Activated CD4-positive, alpha-beta T cell treated with anti-CD3 and anti-CD28 coated beads for 36 hours (primary cell): ENCODE measurements around the gene EFCAB8. TPM values are rescaled to one million over a fixed set of nuclear protein-coding genes. Genes with fewer than 3 reads are reported as not detected.
"Not testable (repeated sequence)": the region's sequence is repeated elsewhere in the genome, so short reads cannot be mapped to it uniquely, and the experiment has no call there.

ENCODE experiments used
- ATAC-seq: fragments of 200-7000 bp; cut with Tn5 transposase; one replicate; pipeline ENCODE4 v1.10.0; 2021; ENCODE audit warnings: mild to moderate bottlenecking, moderate library complexity
- CTCF ChIA-PET: fragments of 350-600 bp; sonication (Branson Sonifier 250); formaldehyde crosslinking; loops from one replicate; lab custom pipeline; 2021; ENCODE audit warnings: antibody characterized with exemption; lab: Charles Lee
- POLR2A ChIA-PET: fragments of 350-600 bp; sonication (Branson Sonifier 250); formaldehyde crosslinking; loops from one replicate; lab custom pipeline; 2021; ENCODE audit warnings: antibody characterized with exemption, inconsistent platforms; lab: Charles Lee
- DNase-seq: peaks from one replicate; pipeline ENCODE4 v3.0.0-alpha.2; 2020
- H3K27ac Mint-ChIP-seq: one replicate; pipeline ENCODE4 v1.8.0; 2021; ENCODE audit warnings: mixed read lengths
- H3K27me3 Mint-ChIP-seq: one replicate; pipeline ENCODE4 v1.8.0; 2021; ENCODE audit warnings: mixed read lengths
- H3K36me3 Mint-ChIP-seq: one replicate; pipeline ENCODE4 v1.8.0; 2021; ENCODE audit warnings: low read depth, mixed read lengths
- H3K4me1 Mint-ChIP-seq: one replicate; pipeline ENCODE4 v1.8.0; 2021; ENCODE audit warnings: mixed read lengths
- H3K4me3 Mint-ChIP-seq: one replicate; pipeline ENCODE4 v1.8.0; 2021; ENCODE audit warnings: mild to moderate bottlenecking, moderate library complexity, mixed read lengths
- H3K9me3 Mint-ChIP-seq: one replicate; pipeline ENCODE4 v1.8.0; 2021; ENCODE audit warnings: low read depth, mixed read lengths
- intact Hi-C, 2 experiments: fragments of 100-400 bp; cut with DNase I in 1 of 2; cut with micrococcal nuclease in 1 of 2; formaldehyde crosslinking; loops; one replicate each; pipeline versions ENCODE4 v1.14.2 to v1.15.1; 2022 to 2024; cut with DNase I, micrococcal nuclease
- total RNA-seq, 2 experiments: library from RNA; stranded (reverse); gene quantifications; one replicate each; pipeline ENCODE4 v1.2.3, GENCODE V29; 2021

Gene EFCAB8
- total RNA-seq, 2 experiments from 2014 or later, result 0.37 to 0.40 TPM

DNA sequence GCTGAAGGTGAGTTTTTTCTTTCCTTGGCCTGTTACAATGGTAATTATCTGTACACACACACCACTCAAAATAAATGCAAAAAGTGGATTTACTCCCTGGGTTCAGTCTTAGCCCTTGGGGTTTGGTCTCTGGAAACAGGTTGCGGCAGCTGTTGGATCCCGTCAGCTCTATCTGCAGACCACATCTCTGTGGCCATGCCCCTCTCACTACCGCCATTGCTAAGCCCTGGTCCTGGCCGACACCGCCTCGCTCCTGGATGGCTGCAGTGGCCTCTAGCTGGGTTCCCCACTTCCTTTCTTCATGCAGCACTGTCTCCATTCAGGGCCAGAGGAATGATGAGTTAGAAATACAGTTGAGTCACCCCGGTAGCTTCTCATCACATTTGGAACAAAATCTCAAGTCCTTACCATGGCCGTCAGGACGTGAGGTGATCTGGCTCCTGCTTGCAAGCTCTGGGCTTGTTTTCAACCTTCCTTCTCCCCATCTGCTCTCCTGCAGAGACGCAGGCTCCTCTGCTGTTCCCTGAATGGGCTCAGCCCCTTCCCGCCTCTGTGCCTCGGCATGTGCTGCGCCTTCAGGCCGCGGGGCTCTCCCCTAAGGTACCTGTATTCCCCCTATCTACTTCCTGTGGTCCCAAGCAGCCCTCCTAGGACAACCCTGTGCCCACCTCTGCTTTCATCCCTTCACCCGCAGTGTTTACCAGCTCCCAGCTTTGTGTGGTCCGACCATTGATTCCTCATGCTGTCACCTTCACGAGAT is 38.0 kb downstream of the EFCAB8 start:
- intact Hi-C loops, result loop anchor here in 1 of 2 experiments (10.0 kb wide), 1 partner anchor 222 kb away; the partner anchor contains the start of gene C20orf203
- H3K27me3 Mint-ChIP-seq, result no peaks in the 10 kb centered on the region
- no peaks in the 10 kb centered on the region for H3K9me3 Mint-ChIP-seq
- POLR2A ChIA-PET, result no interaction called here
- H3K4me3 Mint-ChIP-seq, result no peak overlapping the region
- H3K36me3 Mint-ChIP-seq, result no peaks in the 10 kb centered on the region
- ATAC-seq (no peak), DNase-seq (no peak)
- H3K27ac Mint-ChIP-seq, result no peak overlapping the region
- H3K4me1 Mint-ChIP-seq, result no peaks in the 10 kb centered on the region
- CTCF ChIA-PET, result interaction anchor here (0.9 to 1.2 kb wide), 2 partner anchors 107 to 108 kb away, joined by 3 to 4 read pairs; no protein-coding TSS in a partner anchor

DNA sequence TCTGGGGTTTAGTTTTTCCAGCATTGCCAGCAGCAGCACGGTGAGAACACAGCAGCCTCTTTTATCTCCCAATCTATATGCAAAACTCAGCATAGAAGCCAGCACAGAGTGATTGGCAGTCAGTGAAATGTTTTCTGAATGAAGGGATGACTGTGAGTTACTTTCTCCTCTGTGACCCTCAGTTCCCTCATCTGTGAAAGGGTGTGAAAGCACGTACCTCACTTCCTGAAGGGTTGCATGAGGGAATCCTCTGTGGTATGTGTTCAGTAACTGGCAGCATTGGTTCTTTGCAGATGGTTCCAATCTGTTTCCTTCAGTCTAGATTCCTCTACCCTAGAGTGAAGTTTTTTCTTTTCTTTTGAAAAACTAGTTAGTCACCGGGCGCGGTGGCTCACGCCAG is 40.0 kb downstream of the EFCAB8 start:
- ChIA-PET CTCF (no interaction called here), POLR2A (no interaction called here)
- H3K9me3 Mint-ChIP-seq, result no peaks in the 10 kb centered on the region
- H3K4me3 Mint-ChIP-seq, result no peak overlapping the region
- H3K27ac Mint-ChIP-seq, result no peak overlapping the region
- DNase-seq, result no peak
- intact Hi-C loops, result loop anchor here in 1 of 2 experiments (10.0 kb wide), 1 partner anchor 224 kb away; the partner anchor contains the start of gene C20orf203
- no peaks in the 10 kb centered on the region for H3K27me3 Mint-ChIP-seq
- no peaks in the 10 kb centered on the region for H3K36me3 Mint-ChIP-seq
- H3K4me1 Mint-ChIP-seq, result peaks cover 10% of the 10 kb centered on the region
- peak; percentile 74 for ATAC-seq

GRCh38 chr20:32902456-32903420 is 44.0 kb downstream of the EFCAB8 start:
- Mint-ChIP-seq H3K4me1 (peaks cover 25% of the 10 kb centered on the region), H3K27ac (peak overlapping the region; percentile 58), H3K36me3 (no peaks in the 10 kb centered on the region), H3K9me3 (no peaks in the 10 kb centered on the region), H3K4me3 (no peak overlapping the region), H3K27me3 (no peaks in the 10 kb centered on the region)
- ATAC-seq, result peak; percentile 86
- ChIA-PET POLR2A (interaction anchor here (0.7 kb wide), 1 partner anchor 166 kb away, joined by 4 read pairs; no protein-coding TSS in a partner anchor), CTCF (interaction anchor here (0.6 to 3.3 kb wide), 27 partner anchors 8 to 408 kb away, joined by 3 to 43 read pairs (median 3); partner anchors contain the start of gene SUN5)
- peak; percentile 86 for DNase-seq
- intact Hi-C loops, result loop anchor here (1.0 to 2.0 kb wide), 7 partner anchors 43 to 397 kb away; no protein-coding TSS in a partner anchor

- Mint-ChIP-seq H3K27ac (no peak overlapping the region), H3K4me3 (no peak overlapping the region), H3K27me3 (no peaks in the 10 kb centered on the region), H3K36me3 (no peaks in the 10 kb centered on the region), H3K9me3 (no peaks in the 10 kb centered on the region), H3K4me1 (peaks cover 25% of the 10 kb centered on the region)
- intact Hi-C loops, result loop anchor here (2.0 kb wide), 2 partner anchors 307 to 395 kb away; no protein-coding TSS in a partner anchor
- ChIA-PET CTCF (interaction anchor here (0.6 to 2.3 kb wide), 5 partner anchors 41 to 276 kb away, joined by 3 to 16 read pairs (median 10); partner anchors contain the start of gene SUN5), POLR2A (interaction anchor here (0.6 kb wide), 1 partner anchor 12 kb away, joined by 4 read pairs; no protein-coding TSS in a partner anchor)
- ATAC-seq (no peak), DNase-seq (no peak)
Measured at GRCh38 chr20:32903666-32904175, 45.0 kb downstream of the EFCAB8 start.

GRCh38 chr20:32904678-32905077 is 46.0 kb downstream of the EFCAB8 start:
- DNase-seq, H3K4me3 Mint-ChIP-seq, H3K27ac Mint-ChIP-seq, H3K27me3 Mint-ChIP-seq, intact Hi-C loops, H3K36me3 Mint-ChIP-seq, H3K9me3 Mint-ChIP-seq, ATAC-seq: not testable (repeated sequence)
- ChIA-PET CTCF (interaction anchor here (0.6 to 2.3 kb wide), 6 partner anchors 40 to 945 kb away, joined by 3 to 16 read pairs (median 6); partner anchors contain the start of gene SUN5), POLR2A (interaction anchor here (0.6 kb wide), 1 partner anchor 11 kb away, joined by 4 read pairs; no protein-coding TSS in a partner anchor)
- H3K4me1 Mint-ChIP-seq, result peaks cover 29% of the 10 kb centered on the region

DNA sequence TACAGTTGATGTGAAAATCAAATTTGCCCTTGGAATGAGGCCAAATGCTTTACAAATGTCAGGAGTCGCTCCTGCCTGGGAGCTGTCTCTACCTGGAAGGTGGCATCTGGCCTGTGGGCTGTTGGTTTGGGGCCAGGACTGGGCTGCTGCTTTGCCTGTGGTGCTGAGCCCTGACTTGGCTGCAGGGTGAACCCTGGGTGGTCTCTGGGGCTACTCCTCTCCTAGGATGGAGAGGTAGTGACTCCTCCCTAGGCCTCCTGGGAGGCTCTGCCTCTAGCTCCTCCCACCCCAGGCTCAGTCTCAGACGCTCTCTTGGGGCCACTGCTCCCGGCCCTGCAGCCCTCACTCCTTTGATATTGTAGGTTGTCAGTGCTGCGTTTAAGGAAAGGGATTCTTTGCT is 47.5 kb downstream of the EFCAB8 start:
- peak overlapping the region; percentile 31 for H3K27ac Mint-ChIP-seq
- no peaks in the 10 kb centered on the region for H3K9me3 Mint-ChIP-seq
- H3K36me3 Mint-ChIP-seq, result no peaks in the 10 kb centered on the region
- ATAC-seq (no peak), DNase-seq (peak; percentile 19)
- no peaks in the 10 kb centered on the region for H3K27me3 Mint-ChIP-seq
- POLR2A ChIA-PET, result interaction anchor here (0.5 to 0.6 kb wide), 2 partner anchors 63 to 86 kb away, joined by 3 read pairs; no protein-coding TSS in a partner anchor
- H3K4me1 Mint-ChIP-seq, result peaks cover 29% of the 10 kb centered on the region
- CTCF ChIA-PET, result interaction anchor here (0.7 to 2.7 kb wide), 4 partner anchors 39 to 892 kb away, joined by 3 to 9 read pairs (median 4); no protein-coding TSS in a partner anchor
- intact Hi-C loops, result no loop called here
- H3K4me3 Mint-ChIP-seq, result no peak overlapping the region

DNA sequence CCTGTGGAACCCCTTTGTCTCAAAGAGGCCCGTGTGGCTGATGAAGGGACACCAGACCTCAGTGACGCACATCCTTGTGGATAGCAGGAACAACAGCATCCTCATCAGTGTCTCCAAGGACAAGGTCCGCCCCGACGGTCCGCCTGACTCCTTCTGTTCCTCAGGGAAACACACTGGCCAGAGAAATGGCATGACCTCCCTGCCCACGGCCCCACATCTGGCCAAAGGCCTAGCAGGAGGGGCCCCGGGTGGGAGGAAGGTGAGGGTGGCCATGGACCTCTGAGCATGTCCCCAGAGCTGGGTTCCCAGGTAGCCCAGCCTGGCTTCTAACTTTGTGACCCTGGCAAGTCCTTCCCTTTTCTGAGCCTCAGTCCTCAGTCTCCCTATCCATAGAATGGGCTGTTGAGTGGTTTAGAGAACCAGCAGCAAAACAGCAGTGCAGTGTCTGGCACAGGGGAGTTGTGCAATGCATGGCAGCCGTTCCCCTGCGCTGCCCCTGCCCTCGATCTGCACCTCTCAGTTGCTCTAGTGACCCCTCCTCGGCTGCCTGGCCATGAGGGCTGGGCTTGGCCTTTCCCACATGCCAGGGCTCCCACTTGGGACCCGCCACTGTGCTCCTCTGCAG is 48.3 kb downstream of the EFCAB8 start:
- CTCF ChIA-PET, result interaction anchor here (0.7 to 2.7 kb wide), 3 partner anchors 38 to 891 kb away, joined by 3 to 9 read pairs (median 4); no protein-coding TSS in a partner anchor
- Mint-ChIP-seq H3K27me3 (no peaks in the 10 kb centered on the region), H3K9me3 (no peaks in the 10 kb centered on the region), H3K27ac (no peak overlapping the region), H3K4me1 (peaks cover 29% of the 10 kb centered on the region), H3K4me3 (no peak overlapping the region), H3K36me3 (no peaks in the 10 kb centered on the region)
- ATAC-seq (no peak), DNase-seq (no peak)
- POLR2A ChIA-PET, result interaction anchor here (0.6 to 1.1 kb wide), 2 partner anchors 64 to 65 kb away, joined by 3 to 4 read pairs; no protein-coding TSS in a partner anchor
- intact Hi-C loops, result no loop called here

GRCh38 chr20:32907886-32908285 is 49.2 kb downstream of the EFCAB8 start:
- no peak for ATAC-seq
- peaks cover 25% of the 10 kb centered on the region for H3K4me1 Mint-ChIP-seq
- no peak for DNase-seq
- POLR2A ChIA-PET, result interaction anchor here (1.1 kb wide), 1 partner anchor 65 kb away, joined by 4 read pairs; no protein-coding TSS in a partner anchor
- intact Hi-C loops, result no loop called here
- no peak overlapping the region for H3K27ac Mint-ChIP-seq
- H3K9me3 Mint-ChIP-seq, result no peaks in the 10 kb centered on the region
- no peaks in the 10 kb centered on the region for H3K36me3 Mint-ChIP-seq
- H3K27me3 Mint-ChIP-seq, result no peaks in the 10 kb centered on the region
- CTCF ChIA-PET, result interaction anchor here (2.7 kb wide), 1 partner anchor 37 kb away, joined by 9 read pairs; no protein-coding TSS in a partner anchor
- no peak overlapping the region for H3K4me3 Mint-ChIP-seq

DNA sequence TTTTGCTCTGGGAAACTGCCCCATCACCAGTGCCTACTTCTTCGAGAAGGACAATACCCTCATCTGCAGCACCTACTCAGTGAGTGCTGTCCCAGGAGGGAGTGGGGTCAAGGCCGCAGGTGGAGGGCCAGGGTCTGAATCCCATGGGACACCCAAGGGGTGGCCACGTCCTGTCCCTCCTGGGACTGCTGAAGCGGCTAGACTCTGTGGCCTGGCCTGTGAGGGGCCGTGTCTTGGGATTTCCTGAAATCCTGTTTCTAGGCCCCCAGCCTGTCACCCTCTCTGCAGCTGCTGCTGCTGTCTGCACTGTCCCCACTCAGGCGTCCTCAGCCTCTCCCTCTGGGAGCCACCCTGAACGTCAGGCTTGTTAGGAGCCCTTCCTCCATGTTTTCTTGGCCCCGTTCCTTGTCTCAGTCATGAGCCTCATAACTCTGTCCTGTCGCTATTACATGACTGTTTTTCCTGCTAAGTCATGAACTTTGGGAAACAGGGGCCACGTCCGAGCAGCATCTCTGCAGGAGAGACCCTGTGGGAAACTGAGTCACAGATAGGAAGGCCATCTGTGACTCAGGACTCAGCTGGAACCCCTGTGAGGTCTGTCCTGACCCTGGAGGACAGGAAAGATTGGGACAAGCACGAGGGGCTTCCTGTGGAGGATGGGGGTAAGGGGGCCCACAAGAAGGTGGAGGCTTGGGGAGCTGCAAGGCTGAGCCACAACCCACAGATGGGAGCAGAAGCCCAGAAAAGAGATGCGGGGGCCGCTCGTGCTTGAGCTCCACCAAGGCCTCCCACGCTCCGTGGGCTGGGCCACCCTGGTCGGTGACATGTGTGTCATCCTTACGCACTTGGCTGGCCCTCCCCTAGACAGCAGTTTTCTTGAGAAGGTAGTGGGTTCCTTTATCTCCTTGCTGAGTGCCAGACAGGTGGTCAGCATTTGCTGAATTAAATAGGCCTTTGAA is 49.9 kb downstream of the EFCAB8 start:
- DNase-seq, result peak; percentile 32

More for the DNA sequence above, 49.9 kb downstream of the EFCAB8 start:
- H3K4me3 Mint-ChIP-seq, result no peak overlapping the region
- H3K27ac Mint-ChIP-seq, result no peak overlapping the region
- intact Hi-C loops, result no loop called here
- H3K9me3 Mint-ChIP-seq, result no peaks in the 10 kb centered on the region
- ChIA-PET POLR2A (no interaction called here), CTCF (interaction anchor here (0.7 to 1.5 kb wide), 2 partner anchors 87 to 96 kb away, joined by 3 to 6 read pairs; partner anchors contain the start of gene SUN5)
- no peaks in the 10 kb centered on the region for H3K27me3 Mint-ChIP-seq
- peaks cover 19% of the 10 kb centered on the region for H3K4me1 Mint-ChIP-seq
- peak; percentile 36 for ATAC-seq
- H3K36me3 Mint-ChIP-seq, result peaks cover 2% of the 10 kb centered on the region
